Stimulated activated CD4-positive, alpha-beta T cell treated with anti-CD3 and anti-CD28 coated beads, TNF-alpha, amount 100 ng/mL, for 4 hours (primary cell): Measurements from ENCODE around the gene PHF23.

Source experiments
- DNase-seq, 3 experiments: peaks; one replicate each; pipeline ENCODE4 v3.0.0-alpha.2; 2020; ENCODE audit warnings: low read depth in 3 of 3

The PHF23 gene

GRCh38 chr17:7239091-7240027, at the start of gene PHF23:
PHF23 (minus strand) TSS chr17:7239457; CDS start chr17:7239279, 178 bp downstream.
- peak; percentile 91 to 98 (median 96) for DNase-seq

GRCh38 chr17:7285679-7286078, 46.4 kb upstream of the PHF23 start:
- no peak for DNase-seq

GRCh38 chr17:7284911-7285310, 45.7 kb upstream of the PHF23 start:
- DNase-seq: no peak

GRCh38 chr17:7283471-7284216, 44.4 kb upstream of the PHF23 start:
- DNase-seq: no peak

- DNase-seq: no peak
Measured at GRCh38 chr17:7282752-7283321, 43.6 kb upstream of the PHF23 start.

GRCh38 chr17:7281953-7282751, 42.9 kb upstream of the PHF23 start:
- no peak for DNase-seq

- peak; percentile 81 to 85 (median 82) for DNase-seq
Measured at GRCh38 chr17:7281074-7281952, 42.1 kb upstream of the PHF23 start, which contains the start of gene SLC2A4. SLC2A4 (plus strand) TSS chr17:7281718; CDS start chr17:7281935, 217 bp downstream.

- peak; percentile 71 to 78 (median 71) for DNase-seq
Measured at GRCh38 chr17:7280519-7281073, 41.3 kb upstream of the PHF23 start.

- no peak for DNase-seq
Measured at GRCh38 chr17:7279448-7279847, 40.2 kb upstream of the PHF23 start.

- DNase-seq: no peak
Measured at GRCh38 chr17:7266784-7267183, 27.5 kb upstream of the PHF23 start.

- no peak for DNase-seq
Measured at GRCh38 chr17:7263801-7264078, 24.5 kb upstream of the PHF23 start.

- DNase-seq: no peak
Measured at GRCh38 chr17:7262935-7263800, 23.9 kb upstream of the PHF23 start.

- DNase-seq: no peak
Measured at GRCh38 chr17:7262192-7262934, 23.1 kb upstream of the PHF23 start, which contains the start of gene CLDN7. CLDN7 (minus strand) TSS chr17:7262478; CDS start chr17:7262043, 435 bp downstream.

GRCh38 chr17:7261379-7262191, 22.3 kb upstream of the PHF23 start:
- DNase-seq: peak in 1 of 3 experiments; percentile 29

- DNase-seq: no peak
Measured at GRCh38 chr17:7260651-7261378, 21.6 kb upstream of the PHF23 start.

- DNase-seq: no peak
Measured at GRCh38 chr17:7260151-7260550, 20.9 kb upstream of the PHF23 start.

GRCh38 chr17:7259555-7259889, 20.3 kb upstream of the PHF23 start:
- no peak for DNase-seq
